Stimulated activated CD8-positive, alpha-beta memory T cell treated with anti-CD3 and anti-CD28 coated beads, Interleukin-2, amount 100 ng/mL, for 48 hours (primary cell): ENCODE data around the gene CAPN2.
"Not testable (repeated sequence)": the region's sequence is repeated elsewhere in the genome, so short reads cannot be mapped to it uniquely, and the experiment has no call there.

Source experiments
- DNase-seq, 2 donors: peaks; one replicate each; pipeline ENCODE4 v3.0.0-alpha.2; 2020; ENCODE audit warnings: low read depth in 2 of 2

Gene CAPN2

GRCh38 chr1:223788746-223789415 lies 76.5 kb downstream of the CAPN2 start:
- no peak for DNase-seq

GRCh38 chr1:223792046-223792445 lies 79.7 kb downstream of the CAPN2 start:
- no peak for DNase-seq

- DNase-seq, result no peak
Measured at GRCh38 chr1:223793716-223794115, 81.4 kb downstream of the CAPN2 start.

GRCh38 chr1:223794136-223794880 lies 82.0 kb downstream of the CAPN2 start:
- no peak for DNase-seq

GRCh38 chr1:223796210-223796609 lies 83.9 kb downstream of the CAPN2 start:
- no peak for DNase-seq

- no peak for DNase-seq
Measured at GRCh38 chr1:223802032-223802431, 89.7 kb downstream of the CAPN2 start.

- no peak for DNase-seq
Measured at GRCh38 chr1:223802602-223803001, 90.3 kb downstream of the CAPN2 start.

GRCh38 chr1:223803211-223803610 lies 90.9 kb downstream of the CAPN2 start:
- DNase-seq, result no peak

- not testable (repeated sequence) for DNase-seq
Measured at GRCh38 chr1:223809905-223810304, 97.6 kb downstream of the CAPN2 start.

- no peak for DNase-seq
Measured at GRCh38 chr1:223810586-223810985, 98.2 kb downstream of the CAPN2 start.

- no peak for DNase-seq
Measured at GRCh38 chr1:223811634-223812101, 99.3 kb downstream of the CAPN2 start.

GRCh38 chr1:223813645-223814044 lies 101.3 kb downstream of the CAPN2 start:
- DNase-seq, result no peak

GRCh38 chr1:223815020-223815853 lies 102.9 kb downstream of the CAPN2 start:
- DNase-seq, result no peak

GRCh38 chr1:223815865-223816264 lies 103.5 kb downstream of the CAPN2 start:
- no peak for DNase-seq

GRCh38 chr1:223817265-223817664 lies 104.9 kb downstream of the CAPN2 start:
- not testable (repeated sequence) for DNase-seq

- no peak for DNase-seq
Measured at GRCh38 chr1:223819730-223820514, 107.6 kb downstream of the CAPN2 start.

GRCh38 chr1:223820515-223820858 lies 108.1 kb downstream of the CAPN2 start:
- DNase-seq, result no peak

GRCh38 chr1:223820971-223821370 lies 108.6 kb downstream of the CAPN2 start:
- DNase-seq, result no peak

- DNase-seq, result no peak
Measured at GRCh38 chr1:223824287-223824686, 111.9 kb downstream of the CAPN2 start.

GRCh38 chr1:223824712-223825111 lies 112.4 kb downstream of the CAPN2 start:
- DNase-seq, result no peak
